Body of pancreas (tissue), 4 donors: Measurements from ENCODE around the gene FOXR1. TPM values are rescaled to one million over a fixed set of nuclear protein-coding genes. Genes with fewer than 3 reads are reported as not detected.
"Not testable (repeated sequence)": the region's sequence is repeated elsewhere in the genome, so short reads cannot be mapped to it uniquely, and the experiment has no call there.

Experiments
- ATAC-seq: fragments of 150-250 bp; one replicate; pipeline ENCODE4 v1.9.1; 2016
- DNase-seq, 4 donors: peaks; one replicate each; pipeline ENCODE4 v3.0.0-alpha.2; 2019
- H3K27ac ChIP-seq, 4 donors: fragments of 200-600 bp; sonication (generic); 1 replicate in 3 of 4; 2 replicates in 1 of 4; pipeline versions ENCODE4 v1.5.1 to v1.6.1; 2016 to 2019; ENCODE audit warnings: mild to moderate bottlenecking in 1 of 4, mixed read lengths in 1 of 4, moderate library complexity in 1 of 4
- H3K27me3 ChIP-seq, 2 donors: fragments of 200-600 bp; sonication (generic); one replicate each; pipeline ENCODE4 v1.6.0; 2016; ENCODE audit warnings: mild to moderate bottlenecking in 1 of 2
- H3K36me3 ChIP-seq, 2 donors: fragments of 200-600 bp; sonication (generic); replicated peaks in 1 of 2; 2 replicates each; pipeline ENCODE4 v1.5.1; 2016; ENCODE audit warnings: low read depth in 2 of 2; ENCODE audit not compliant: insufficient read depth in 1 of 2
- H3K4me1 ChIP-seq: fragments of 200-600 bp; sonication (generic); one replicate; pipeline ENCODE4 v1.6.0; 2016
- H3K4me3 ChIP-seq, 2 donors: fragments of 200-600 bp; sonication (generic); 1 replicate in 1 of 2; 2 replicates in 1 of 2; pipeline ENCODE4 v1.5.1; 2016 to 2019
- H3K9me3 ChIP-seq, 3 donors: fragments of 200-600 bp; sonication (generic); 1 replicate in 2 of 3; 2 replicates in 1 of 3; pipeline ENCODE4 v1.5.1; 2016
- CTCF ChIP-seq, 7 experiments: fragments of 450-650 bp in 4 of 7; fragments of 200-600 bp in 3 of 7; sonication (generic) in 3 of 7; IDR thresholded peaks; one replicate each; pipeline ENCODE4 v1.5.1; 2016 to 2019; ENCODE audit warnings: antibody characterized with exemption in 7 of 7
- POLR2A ChIP-seq, 3 donors: fragments of 450-650 bp; IDR thresholded peaks; one replicate each; pipeline ENCODE4 v1.6.1; 2016; ENCODE audit warnings: antibody characterized with exemption in 3 of 3, mild to moderate bottlenecking in 2 of 3
- whole genome bisulfite sequencing, 2 donors: methylation state at CpG; one replicate each; pipeline ENCODE4 v1.1.5; 2017; 5-methylcytosine and 5-hydroxymethylcytosine counted together
- intact Hi-C: fragments of 100-400 bp; cut with DNase I; formaldehyde crosslinking; loops from one replicate; pipeline ENCODE4 v1.15.1; 2023
- total RNA-seq, 2 donors: library from RNA; depleted of rRNA; stranded (reverse); fragments of >200 nt; gene quantifications; one replicate each; pipeline ENCODE4 v1.1.0, GENCODE V29; 2016

FOXR1 gene
- total RNA-seq, 2 donors from 2014 or later: not detected

GRCh38 chr11:118973985-118974384, 2.4 kb downstream of the FOXR1 start:
- DNase-seq: no peak
- WGBS, 2 donors: 89 to 91% methylated on average over 2 of the region's 2 CpGs
- H3K36me3 ChIP-seq: no peaks in the 10 kb centered on the region
- no peaks in the 10 kb centered on the region for H3K9me3 ChIP-seq
- no peak for ATAC-seq
- H3K27ac ChIP-seq: no peak overlapping the region
- TF ChIP-seq CTCF (IDR thresholded peaks at IDR 0.05) (no peak), POLR2A (IDR thresholded peaks at IDR 0.05) (no peak)
- H3K27me3 ChIP-seq: no peaks in the 10 kb centered on the region
- peaks cover 4% of the 10 kb centered on the region for H3K4me1 ChIP-seq
- intact Hi-C loops: no loop called here
- no peak overlapping the region for H3K4me3 ChIP-seq

- H3K9me3 ChIP-seq: no peaks in the 10 kb centered on the region
- intact Hi-C loops: no loop called here
- H3K4me1 ChIP-seq: peaks cover 4% of the 10 kb centered on the region
- H3K27ac ChIP-seq: no peak overlapping the region
- no peaks in the 10 kb centered on the region for H3K36me3 ChIP-seq
- DNase-seq (peak in 1 of 4 donors; percentile 19), ATAC-seq (no peak)
- H3K27me3 ChIP-seq: no peaks in the 10 kb centered on the region
- 77 to 79% methylated on average over 15 of the region's 15 CpGs for WGBS, 2 donors
- H3K4me3 ChIP-seq: no peak overlapping the region
- TF ChIP-seq POLR2A (IDR thresholded peaks at IDR 0.05): no peak
- TF ChIP-seq CTCF (IDR thresholded peaks at IDR 0.05): no peak
Observed at GRCh38 chr11:118975771-118976709, 4.5 kb downstream of the FOXR1 start.

GRCh38 chr11:118979434-118979833, 7.9 kb downstream of the FOXR1 start:
- WGBS, 2 donors: 52 to 56% methylated on average over 9 of the region's 9 CpGs
- DNase-seq (no peak), ATAC-seq (no peak)
- no peaks in the 10 kb centered on the region for H3K9me3 ChIP-seq
- H3K4me3 ChIP-seq: no peak overlapping the region
- no peak overlapping the region for H3K27ac ChIP-seq
- H3K4me1 ChIP-seq: no peaks in the 10 kb centered on the region
- H3K27me3 ChIP-seq: no peaks in the 10 kb centered on the region
- TF ChIP-seq CTCF (IDR thresholded peaks at IDR 0.05): no peak
- no peak for TF ChIP-seq POLR2A (IDR thresholded peaks at IDR 0.05)
- intact Hi-C loops: no loop called here
- H3K36me3 ChIP-seq: no peaks in the 10 kb centered on the region

- TF ChIP-seq POLR2A (IDR thresholded peaks at IDR 0.05): no peak
- no peak for TF ChIP-seq CTCF (IDR thresholded peaks at IDR 0.05)
- ATAC-seq (no peak), DNase-seq (peak in 1 of 4 donors; percentile 20)
- Histone ChIP-seq H3K4me3 (no peak overlapping the region), H3K27me3 (no peaks in the 10 kb centered on the region), H3K27ac (no peak overlapping the region), H3K4me1 (no peaks in the 10 kb centered on the region), H3K36me3 (no peaks in the 10 kb centered on the region), H3K9me3 (no peaks in the 10 kb centered on the region)
- WGBS, 2 donors: 25 to 31% methylated on average over 19 to 21 of the region's 21 CpGs
- intact Hi-C loops: no loop called here
Observed at GRCh38 chr11:118980191-118980881, 8.8 kb downstream of the FOXR1 start.

GRCh38 chr11:118984337-118984736, 12.8 kb downstream of the FOXR1 start:
- DNase-seq, H3K27ac ChIP-seq, intact Hi-C loops, H3K27me3 ChIP-seq, ATAC-seq, H3K4me3 ChIP-seq, H3K4me1 ChIP-seq, H3K9me3 ChIP-seq, H3K36me3 ChIP-seq: not testable (repeated sequence)
- 64% methylated on average over 8 of the region's 8 CpGs for WGBS, 2 donors
